GM13977 (cell line): ENCODE data around the gene NFIB.

Experiments used
- DNase-seq: peaks from one replicate; pipeline ENCODE4 v3.0.0; 2012; ENCODE audit warnings: low spot score
- in situ Hi-C: fragments of 300-500 bp; cut with MboI; formaldehyde crosslinking; loops from one replicate; pipeline ENCODE4 v1.12.0; 2022; ENCODE audit warnings: low sequenced_read_pairs, low pct_unique_long_range_greater_than_20kb, mixed read lengths, inconsistent platforms; ENCODE audit not compliant: unreplicated experiment
- TF ChIP-seq, protein P1 (sequence below): IDR thresholded peaks from 2 replicates; pipeline ENCODE4 v1.5.1; 2012; ENCODE audit warnings: mild to moderate bottlenecking, control low read depth; ENCODE audit not compliant: insufficient read depth; ENCODE audit errors: extremely low read depth, missing control alignments

NFIB gene

DNA sequence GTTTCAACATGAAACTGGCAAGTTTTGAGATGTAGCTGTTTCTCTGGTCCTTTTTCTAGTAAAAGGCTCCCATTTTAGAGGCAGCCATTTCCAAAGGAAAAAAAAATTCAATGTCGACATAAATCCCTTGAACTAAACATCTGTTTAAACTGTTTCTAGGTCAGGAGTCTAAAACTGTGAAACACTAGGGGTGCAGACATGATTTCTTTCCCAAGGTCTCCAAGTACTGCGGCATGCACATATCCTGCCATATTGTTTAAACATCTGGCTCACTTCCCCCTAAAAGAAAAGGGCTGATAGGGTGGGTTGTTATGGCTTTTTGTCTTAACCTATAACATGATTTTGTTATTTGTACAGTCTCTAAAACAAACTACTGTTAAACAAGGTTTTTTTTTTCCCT, 51.1 kb downstream of the NFIB start:
- TF ChIP-seq, protein P1, sequence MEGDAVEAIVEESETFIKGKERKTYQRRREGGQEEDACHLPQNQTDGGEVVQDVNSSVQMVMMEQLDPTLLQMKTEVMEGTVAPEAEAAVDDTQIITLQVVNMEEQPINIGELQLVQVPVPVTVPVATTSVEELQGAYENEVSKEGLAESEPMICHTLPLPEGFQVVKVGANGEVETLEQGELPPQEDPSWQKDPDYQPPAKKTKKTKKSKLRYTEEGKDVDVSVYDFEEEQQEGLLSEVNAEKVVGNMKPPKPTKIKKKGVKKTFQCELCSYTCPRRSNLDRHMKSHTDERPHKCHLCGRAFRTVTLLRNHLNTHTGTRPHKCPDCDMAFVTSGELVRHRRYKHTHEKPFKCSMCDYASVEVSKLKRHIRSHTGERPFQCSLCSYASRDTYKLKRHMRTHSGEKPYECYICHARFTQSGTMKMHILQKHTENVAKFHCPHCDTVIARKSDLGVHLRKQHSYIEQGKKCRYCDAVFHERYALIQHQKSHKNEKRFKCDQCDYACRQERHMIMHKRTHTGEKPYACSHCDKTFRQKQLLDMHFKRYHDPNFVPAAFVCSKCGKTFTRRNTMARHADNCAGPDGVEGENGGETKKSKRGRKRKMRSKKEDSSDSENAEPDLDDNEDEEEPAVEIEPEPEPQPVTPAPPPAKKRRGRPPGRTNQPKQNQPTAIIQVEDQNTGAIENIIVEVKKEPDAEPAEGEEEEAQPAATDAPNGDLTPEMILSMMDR, result no peak
- in situ Hi-C loops, result no loop called here
- DNase-seq, result no peak

GRCh38 chr9:14261616-14262015, 52.3 kb downstream of the NFIB start:
- in situ Hi-C loops, result no loop called here
- DNase-seq, result no peak
- TF ChIP-seq, protein P1, result no peak

DNA sequence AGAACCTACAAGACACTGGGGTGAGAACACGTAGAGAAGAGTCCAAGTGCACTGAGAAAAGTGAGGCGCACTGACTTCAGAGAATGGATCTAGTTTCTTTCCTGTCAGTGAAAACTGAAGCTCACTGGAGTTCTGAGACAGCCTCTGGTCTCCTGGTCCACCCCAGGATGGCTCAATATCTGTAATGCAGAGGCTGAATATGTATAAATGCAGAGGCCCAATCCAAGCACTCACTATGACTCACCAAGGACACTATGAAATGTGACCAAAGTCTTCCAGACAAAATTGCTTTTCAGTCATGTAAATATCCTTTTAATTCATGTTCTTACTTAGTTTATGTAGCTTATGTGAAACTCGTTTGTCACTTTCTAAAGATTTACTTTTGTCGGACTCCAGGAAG, 53.8 kb downstream of the NFIB start:
- TF ChIP-seq, protein P1, result no peak
- in situ Hi-C loops, result no loop called here
- DNase-seq, result no peak

DNA sequence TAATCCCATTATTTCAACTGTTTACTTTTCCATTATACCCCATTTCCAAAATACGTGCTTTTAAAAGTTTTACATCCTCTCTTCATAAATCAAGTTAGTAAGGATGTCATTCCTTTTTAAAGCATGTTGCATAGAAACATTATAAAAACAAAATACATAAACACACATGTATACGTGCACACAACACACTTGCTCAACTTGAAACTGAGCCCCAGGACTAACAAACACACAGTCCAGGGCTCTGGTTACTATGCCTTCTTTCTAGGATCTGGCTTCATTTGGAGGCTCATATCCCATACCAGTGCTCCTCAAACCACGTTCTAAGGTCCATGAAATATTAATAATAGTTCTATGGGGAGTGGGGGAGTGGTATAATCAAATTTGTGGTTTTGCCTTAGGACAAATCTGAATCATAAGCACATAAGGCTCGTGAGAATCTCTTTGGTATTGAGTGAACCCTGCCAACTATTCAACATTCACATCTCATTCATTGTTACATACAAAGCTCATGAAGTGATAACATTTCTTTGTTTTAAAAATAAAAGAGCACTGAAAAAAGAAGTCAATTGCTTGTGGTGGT, 55.2 kb downstream of the NFIB start:
- no peak for DNase-seq
- in situ Hi-C loops, result no loop called here
- TF ChIP-seq, protein P1, result no peak

DNA sequence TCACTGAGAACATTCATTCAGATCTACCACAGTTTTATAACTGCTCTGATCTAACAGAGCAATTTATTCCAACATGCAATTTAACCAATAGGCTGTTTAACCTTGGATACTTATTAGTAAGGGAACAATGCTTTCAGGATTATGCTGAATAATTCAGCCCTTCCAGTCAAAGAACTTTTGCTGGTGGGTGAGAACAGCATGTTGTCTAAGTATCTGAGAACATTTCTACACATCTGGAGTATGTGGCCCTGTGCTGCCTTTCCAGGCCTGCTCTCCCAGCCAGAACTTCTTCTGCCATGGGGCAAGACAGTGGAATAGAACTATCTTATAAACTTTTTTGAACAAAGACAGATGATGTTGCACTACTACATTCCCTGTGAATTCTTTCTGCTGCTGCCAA, 55.8 kb downstream of the NFIB start:
- TF ChIP-seq, protein P1, result no peak
- in situ Hi-C loops, result no loop called here
- DNase-seq, result no peak

GRCh38 chr9:14256588-14256987, 57.4 kb downstream of the NFIB start:
- in situ Hi-C loops, result no loop called here
- TF ChIP-seq, protein P1, result no peak
- DNase-seq, result no peak
